NCI-H1417 (cell line): ENCODE results near the gene SETBP1.
A peak's percentile ranks its signal among the peaks of the same experiment; 100 is the strongest.

Source experiments
- DNase-seq, 3 experiments: peaks; one replicate each; lab custom pipeline; 2025; lab: John Stamatoyannopoulos, UW

The SETBP1 gene

DNA sequence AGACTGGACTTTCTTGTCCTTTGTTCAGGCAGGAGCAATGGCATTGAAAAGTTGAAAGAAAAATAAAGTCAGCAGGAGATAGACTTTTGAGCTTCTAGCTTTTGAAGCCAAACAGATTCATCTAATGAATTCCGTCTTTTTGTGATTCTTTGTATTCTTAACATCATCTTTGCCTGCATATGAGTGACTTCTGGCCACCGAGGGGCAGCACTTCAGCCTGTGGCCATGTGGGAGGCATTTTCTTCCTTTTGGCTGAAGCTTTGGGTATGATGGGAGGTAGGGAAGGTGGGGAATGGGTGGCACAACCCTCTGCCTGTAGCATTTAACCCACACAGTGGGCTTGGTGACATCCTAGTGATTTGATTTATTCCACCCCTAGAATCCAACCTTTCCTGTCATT, 220.6 kb downstream of the SETBP1 start:
- no peak for DNase-seq

GRCh38 chr18:44903327-44903726, 222.6 kb downstream of the SETBP1 start:
- DNase-seq: no peak

DNA sequence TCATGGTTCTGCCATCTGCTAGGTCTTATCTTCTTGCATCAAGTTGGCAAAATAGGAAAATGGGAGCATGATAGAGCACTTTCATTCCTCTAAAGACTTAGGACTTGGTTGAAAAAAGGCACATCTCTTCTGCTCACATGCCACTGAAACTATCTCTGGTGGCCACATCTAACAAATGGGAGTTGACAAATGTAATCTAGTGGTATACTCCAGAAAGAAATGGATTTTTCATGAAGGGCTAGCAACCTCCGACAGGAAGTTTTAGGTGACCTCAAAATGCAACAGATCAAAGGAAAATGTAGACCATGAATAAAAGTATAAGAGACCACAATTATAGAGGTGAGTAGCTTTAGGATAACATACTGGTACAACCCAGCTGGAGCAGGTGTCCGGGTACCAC, 224.1 kb downstream of the SETBP1 start:
- no peak for DNase-seq

DNA sequence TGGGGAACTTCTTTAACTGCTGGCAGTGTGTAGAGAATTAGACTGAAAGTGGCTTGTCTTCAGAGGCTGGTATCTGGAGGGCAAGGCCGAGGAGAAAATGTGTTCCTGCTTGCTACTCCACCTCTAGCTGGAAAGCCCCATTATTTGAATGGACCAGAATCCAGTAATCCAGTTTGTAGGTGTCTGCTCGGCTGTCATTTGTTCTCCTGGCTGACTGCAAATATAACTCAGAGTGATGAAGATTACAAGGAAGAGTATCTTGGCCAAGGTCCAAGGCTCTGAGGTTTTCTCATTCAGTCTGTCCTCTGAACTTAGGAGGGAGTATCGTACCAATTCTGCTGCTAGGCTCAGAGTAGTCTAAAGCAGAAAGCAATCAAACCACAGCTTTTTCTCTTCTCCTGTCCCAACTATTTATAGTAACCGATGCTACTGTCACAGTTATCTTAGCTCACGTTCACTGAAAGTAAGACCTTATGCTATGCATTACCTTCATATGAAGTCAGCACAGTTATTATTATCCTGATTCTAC, 228.6 kb downstream of the SETBP1 start:
- DNase-seq: peak in 1 of 3 experiments; percentile 8

DNA sequence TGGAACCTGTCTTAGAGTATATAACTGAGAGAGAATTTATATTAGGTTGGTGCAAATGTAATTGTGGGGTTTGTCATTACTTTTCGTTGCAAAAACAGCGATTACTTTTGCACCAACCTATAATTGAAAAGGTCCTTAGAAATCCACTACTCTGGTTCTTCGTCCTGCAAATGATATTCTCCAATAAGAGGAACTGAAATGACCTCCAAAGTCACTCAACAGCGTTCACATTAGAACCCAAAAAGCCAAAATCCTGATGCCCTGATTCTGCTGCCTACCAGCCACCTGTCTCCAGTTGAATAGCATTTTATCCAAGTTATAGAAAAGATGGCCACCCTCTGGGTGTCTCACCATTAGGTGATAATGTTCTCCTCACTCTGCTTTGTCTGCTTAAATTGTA, 230.6 kb downstream of the SETBP1 start:
- no peak for DNase-seq

DNA sequence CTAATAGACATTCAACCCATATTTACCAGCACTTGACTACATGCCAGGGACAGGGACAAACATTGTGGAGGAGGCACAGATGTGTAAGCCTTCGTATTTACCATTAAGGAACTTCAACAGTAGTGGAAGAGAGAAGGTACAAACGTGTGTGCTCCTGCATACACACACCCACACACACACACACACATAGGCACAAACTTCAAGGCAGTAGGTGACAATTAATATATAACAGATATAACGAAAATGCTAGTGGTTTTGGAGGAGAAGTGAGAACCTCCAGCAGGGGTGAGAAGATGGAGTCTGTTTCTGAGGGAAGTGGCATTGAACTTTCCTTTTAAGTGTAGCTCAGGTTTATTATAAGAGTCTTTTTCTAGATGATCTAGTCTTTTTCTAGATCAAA, 231.1 kb downstream of the SETBP1 start:
- no peak for DNase-seq

DNA sequence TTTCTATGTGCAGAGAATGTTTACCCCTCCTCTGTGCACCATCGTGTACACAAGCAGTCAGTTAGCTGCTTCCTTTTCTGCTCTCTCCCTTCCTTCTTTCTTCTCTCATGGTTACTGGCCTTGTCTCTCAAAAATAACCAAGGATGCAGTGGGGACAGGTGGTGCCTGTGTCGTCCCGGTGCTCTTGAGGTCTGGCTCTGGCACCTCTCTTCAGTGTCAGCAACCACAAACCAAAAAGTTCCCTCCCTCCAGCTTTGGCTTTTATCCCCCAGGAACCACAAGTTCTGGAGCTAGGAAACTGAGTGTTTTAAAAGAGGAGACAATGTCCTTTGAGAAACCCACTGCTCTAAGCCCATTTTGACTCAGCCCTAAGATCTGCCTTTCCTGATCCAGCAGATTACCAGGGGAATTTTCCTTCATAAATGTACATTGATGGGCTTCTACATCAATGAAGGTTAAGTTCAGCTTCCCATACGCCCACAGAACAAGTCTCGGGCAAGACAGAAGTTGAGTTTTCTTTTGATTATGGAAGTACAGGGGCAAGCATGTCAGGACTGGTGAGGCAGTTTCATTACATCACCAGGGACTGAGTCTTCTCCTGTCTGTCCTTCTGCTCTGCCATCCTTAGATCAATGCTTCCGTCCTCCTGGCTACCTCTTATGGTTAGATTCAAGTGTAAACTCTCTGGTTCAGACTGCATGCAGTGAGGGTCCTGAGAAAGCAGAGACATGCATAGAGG, 232.2 kb downstream of the SETBP1 start:
- no peak for DNase-seq

DNA sequence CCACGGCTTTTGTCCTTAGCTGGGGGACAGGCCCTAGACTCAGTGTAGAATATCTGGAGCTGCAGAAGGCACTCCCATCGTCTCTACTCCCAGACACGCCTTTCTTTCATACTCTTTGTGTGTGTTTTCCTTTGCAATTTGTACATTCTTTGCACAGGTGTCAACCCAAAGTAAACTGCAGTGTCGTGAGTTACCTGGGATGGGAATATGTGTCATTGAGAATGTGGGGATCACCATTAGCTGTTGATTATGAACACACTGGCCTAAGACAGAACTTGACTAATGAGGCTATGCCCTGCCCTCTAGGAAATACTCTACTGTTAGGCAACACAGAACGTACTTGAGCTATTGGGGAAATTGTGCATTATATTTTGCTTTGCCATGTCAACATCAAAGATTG, 233.3 kb downstream of the SETBP1 start:
- no peak for DNase-seq

DNA sequence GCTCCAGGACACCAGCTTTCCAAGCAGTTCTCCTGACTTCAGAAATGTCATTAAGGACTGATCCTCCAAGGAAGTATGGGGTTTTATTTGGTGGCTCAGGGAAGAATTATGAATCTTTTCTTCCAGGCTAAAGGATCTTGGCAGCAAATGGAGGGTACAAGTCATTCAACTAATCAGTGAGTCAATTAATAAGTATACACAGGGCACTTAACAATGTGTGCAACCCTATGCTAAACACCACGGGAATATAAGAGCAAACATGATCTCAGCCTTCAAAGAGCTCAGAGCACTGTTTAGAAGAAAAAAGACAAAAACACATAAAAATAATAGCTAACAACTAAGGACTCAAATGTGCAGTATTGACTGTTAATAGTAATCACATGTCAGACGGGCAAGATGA, 234.5 kb downstream of the SETBP1 start:
- DNase-seq: no peak

DNA sequence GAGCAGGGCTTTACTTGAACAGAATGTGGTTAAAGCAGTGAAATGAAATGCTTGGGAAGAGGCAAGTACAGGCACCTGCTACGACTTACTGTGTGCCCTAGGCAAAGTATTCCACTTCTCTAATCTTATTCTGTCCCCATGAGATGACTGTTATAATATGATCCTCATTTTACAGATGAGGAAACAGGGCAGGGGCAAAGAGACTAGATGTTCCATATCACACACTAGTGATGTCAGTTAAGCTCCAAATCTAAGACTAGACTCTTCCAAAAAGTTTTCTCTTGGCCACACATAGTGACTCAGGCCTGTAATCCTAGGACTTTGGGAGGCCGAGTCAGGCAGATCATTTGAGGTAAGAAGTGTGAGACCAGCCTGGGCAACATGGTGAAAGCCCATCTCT, 235.0 kb downstream of the SETBP1 start:
- no peak for DNase-seq

DNA sequence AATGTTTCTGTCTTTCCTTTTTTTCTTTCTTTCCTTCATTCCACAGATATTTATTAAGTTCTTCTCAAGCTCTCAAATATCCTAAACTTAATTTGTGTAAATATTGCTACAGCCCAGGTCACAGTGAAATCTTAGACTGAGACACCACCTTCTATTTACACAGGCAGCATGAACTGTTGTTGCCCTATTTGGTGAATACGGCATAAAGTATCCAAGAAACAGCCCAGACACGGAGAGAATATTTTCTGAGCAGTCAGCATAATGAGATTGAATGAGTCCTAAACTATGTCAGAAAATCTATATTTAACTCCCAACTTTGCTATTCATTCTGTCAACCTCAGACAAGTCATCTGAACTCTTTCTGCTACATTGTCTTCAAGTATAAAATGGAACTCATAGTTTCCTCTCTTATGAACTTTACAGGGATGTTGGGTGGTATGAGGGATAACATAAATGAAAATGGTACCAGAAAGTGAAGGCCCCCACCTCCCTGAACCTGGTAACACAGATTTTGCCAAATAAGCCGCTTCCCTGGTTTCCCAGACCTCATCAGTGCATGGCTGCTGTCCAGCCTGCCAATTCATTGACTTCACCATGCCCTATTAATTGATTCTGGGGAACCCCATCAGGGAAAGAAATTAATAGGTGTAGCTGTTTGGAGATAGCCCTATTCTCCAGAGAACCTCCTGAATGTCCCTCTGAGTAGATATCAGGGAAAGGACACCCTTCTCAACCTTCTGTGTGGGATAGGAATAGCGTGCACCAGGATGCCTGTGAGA, 235.9 kb downstream of the SETBP1 start:
- DNase-seq: no peak

DNA sequence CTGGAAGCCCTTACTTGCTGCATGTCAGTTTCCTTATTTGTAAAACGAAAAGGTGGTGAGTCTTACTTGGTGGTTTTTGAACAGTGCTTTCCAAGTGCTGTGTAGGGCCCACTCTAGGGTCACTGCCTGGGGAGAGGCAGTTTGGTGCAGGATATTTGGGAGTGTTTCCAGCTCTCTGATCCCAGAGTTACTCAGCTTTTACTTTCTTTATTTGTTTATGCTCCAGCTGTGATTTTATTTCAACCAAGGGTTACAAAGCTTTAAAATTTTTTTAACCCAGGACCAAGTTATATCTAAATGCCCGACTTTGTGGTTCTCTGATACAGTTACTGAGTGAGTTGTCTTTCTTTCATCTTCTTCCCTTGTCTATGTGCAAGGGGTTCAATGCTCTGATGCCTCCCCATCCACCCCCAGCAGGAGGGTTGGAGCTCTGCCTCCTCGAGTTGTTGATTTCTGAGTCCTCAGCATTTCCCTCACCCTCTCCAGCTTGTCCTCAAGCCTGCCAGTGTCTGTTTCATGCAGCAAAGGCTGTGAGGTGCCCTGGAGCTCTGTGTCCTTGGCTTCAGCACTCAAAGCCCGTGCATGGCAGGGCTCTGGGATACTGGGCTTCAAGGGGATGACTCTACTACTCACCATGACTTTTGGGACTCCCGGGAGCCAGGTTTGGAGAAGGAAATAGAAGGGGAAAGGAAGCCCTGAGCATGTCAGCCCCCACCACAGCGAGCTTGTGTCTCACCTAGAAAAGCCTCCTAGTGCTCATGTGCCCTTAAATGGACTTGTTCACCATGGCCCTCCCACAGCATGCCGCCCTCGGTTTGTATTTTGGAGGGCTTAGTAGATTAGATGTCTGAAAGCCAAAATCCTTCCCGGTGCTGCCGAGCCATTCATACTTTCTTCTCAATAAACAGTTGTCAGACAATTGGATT, 236.8 kb downstream of the SETBP1 start:
- DNase-seq: no peak

GRCh38 chr18:44918142-44918476, 237.4 kb downstream of the SETBP1 start:
- no peak for DNase-seq

DNA sequence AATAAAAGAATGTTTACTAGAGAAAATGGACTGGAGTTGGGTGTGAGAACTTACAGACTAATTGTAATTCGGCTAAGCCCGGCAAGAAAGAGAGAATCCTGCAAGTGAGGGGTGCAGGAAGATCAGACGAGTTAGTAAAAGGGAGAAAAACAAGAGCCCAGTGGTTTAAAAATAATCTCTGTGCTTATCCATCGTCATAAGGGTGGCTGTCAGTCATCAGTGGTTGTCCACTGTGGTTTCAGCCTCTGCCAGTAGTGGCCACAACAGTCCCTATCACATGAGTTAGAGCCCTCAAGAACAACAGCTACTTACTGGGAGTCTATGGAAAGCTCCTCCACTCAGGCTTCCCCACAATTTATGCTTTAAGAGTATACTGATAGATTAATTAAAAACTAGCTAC, 239.8 kb downstream of the SETBP1 start:
- no peak for DNase-seq

DNA sequence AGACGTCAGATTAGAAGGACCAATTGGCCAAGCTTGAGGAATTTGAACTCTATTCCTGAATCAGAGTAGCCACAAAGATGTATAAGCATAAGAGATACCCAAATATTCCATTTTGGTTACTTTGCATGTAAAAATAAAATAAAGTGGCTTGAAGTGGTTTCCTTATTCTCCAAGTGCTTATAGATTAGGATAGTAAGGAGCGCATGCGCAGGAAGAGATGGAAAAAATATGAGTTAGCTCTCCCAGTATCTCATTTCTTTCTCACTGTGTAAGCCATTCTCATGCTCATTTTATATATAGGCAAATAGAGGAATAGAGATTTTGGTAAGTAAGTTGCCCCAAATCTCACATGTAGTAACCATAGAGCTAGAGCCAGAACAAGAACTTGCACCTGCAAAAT, 241.3 kb downstream of the SETBP1 start:
- no peak for DNase-seq

DNA sequence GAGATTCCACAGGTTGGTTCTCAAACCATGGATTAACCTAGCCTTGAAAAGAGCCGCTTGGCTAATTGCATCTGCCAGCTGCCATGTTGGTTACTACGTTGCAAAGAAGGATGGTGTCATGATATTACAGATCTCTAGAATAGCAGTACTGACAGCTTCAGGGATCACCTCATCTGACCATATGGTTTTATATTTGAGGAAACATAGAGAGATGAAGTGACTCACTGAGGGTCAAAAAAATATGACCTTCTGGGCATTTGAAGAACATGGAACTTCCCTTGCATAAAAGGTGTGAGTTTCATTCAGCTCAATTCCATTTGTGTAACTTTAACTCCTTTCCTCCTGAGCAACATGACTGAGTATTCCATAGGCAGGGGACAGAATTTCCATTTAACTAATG, 242.3 kb downstream of the SETBP1 start:
- no peak for DNase-seq

GRCh38 chr18:44924785-44925499, 244.3 kb downstream of the SETBP1 start:
- DNase-seq: no peak

DNA sequence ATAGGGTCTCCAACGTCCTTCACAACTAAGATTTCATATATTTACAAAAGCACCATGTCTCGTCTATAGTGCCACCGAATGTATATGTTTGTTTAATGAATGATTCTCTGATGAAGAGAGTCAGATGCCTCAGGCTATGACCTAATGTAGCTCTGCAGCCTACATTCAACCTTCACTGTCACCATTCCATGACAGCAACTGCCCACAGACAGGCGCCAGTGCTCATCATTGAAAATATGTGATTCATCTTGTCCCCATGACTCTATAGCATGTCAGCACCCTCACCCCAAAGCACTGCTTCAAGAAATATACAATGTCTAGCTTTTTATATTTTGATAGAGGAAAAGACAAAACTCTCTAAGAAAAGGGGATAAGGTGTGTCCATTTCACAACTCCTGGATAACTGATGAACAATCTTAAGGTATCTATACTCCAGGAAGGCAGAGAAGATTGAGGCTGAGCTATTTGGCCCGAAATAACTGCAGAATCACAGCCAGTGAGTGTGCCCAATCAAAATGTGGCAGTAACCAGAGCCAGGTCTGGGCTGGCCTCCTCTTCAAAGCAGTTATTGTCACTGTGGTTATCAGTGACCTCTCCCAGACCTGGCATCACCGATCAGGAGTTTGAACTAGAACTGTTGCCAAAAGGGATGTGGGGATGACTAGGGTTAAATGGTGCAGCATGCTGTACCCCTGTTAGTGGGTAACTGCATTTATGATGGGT, 246.6 kb downstream of the SETBP1 start:
- peak in 1 of 3 experiments; percentile 20 for DNase-seq

DNA sequence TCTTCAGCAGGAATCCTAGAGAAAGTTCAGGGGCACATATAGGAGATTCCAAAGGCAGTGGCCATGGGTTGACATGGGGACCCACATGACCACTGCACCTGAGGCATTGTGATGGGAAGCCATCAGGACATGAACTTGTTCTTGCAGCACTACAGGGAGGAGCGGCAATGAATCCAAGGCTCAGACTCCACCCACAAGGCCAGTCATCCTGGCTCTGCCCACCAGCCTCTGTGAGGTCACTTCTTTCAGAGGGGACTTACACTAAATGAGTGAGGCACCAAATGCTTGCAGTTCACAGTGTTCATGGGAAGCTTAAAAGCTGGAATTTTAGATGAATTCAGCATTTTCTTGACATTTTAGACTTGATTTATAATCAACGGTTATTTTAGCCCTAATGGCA, 254.2 kb downstream of the SETBP1 start:
- no peak for DNase-seq

- DNase-seq: no peak
Measured at GRCh38 chr18:44935455-44935854, 254.8 kb downstream of the SETBP1 start.

DNA sequence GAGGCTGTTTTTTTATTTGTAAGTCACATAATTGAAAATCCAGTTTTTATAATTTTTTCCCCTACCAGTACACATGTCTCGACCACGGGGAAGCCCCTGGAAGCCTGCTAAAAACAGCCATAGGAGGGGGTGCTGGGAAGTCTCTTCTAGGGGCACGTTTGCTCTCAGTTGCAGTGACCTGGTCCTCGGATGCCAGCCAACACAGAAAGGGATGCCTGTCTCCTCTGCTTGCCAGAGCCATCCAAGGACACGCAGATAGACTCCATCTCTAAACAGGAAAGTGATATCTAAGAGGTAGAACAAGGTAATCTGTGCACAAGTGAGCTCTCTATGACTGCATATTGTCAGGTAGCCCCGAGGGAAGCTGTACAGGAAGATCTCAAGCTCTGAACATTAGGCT, 255.8 kb downstream of the SETBP1 start:
- DNase-seq: no peak
